HUES48 (cell line): ENCODE data around the gene PRKAR1B.
"Not testable (repeated sequence)": the region's sequence is repeated elsewhere in the genome, so short reads cannot be mapped to it uniquely, and the experiment has no call there.

Experiments
- H3K27ac ChIP-seq: one replicate; pipeline ENCODE4 v1.7.0; 2013; ENCODE audit warnings: low read depth, low read length, inconsistent platforms
- H3K27me3 ChIP-seq: 2 replicates; pipeline ENCODE4 v1.6.1; 2013; ENCODE audit warnings: mild to moderate bottlenecking, low read length; ENCODE audit not compliant: control insufficient read depth, insufficient read depth
- H3K36me3 ChIP-seq: 2 replicates; pipeline ENCODE4 v1.6.1; 2013; ENCODE audit warnings: low read length; ENCODE audit not compliant: control insufficient read depth, insufficient read depth
- H3K4me1 ChIP-seq: 2 replicates; pipeline ENCODE4 v1.6.1; 2013; ENCODE audit warnings: mild to moderate bottlenecking, low read length; ENCODE audit not compliant: control insufficient read depth, insufficient read depth
- H3K4me3 ChIP-seq: 2 replicates; pipeline ENCODE4 v1.5.1; 2013; ENCODE audit warnings: mild to moderate bottlenecking, low read depth, low read length
- H3K9ac ChIP-seq: 2 replicates; pipeline ENCODE4 v1.6.1; 2013; ENCODE audit warnings: mild to moderate bottlenecking, low read depth, low read length, moderate library complexity
- H3K9me3 ChIP-seq: 2 replicates; pipeline ENCODE4 v1.6.1; 2013; ENCODE audit warnings: low read length; ENCODE audit not compliant: control insufficient read depth, insufficient read depth

The PRKAR1B gene

DNA sequence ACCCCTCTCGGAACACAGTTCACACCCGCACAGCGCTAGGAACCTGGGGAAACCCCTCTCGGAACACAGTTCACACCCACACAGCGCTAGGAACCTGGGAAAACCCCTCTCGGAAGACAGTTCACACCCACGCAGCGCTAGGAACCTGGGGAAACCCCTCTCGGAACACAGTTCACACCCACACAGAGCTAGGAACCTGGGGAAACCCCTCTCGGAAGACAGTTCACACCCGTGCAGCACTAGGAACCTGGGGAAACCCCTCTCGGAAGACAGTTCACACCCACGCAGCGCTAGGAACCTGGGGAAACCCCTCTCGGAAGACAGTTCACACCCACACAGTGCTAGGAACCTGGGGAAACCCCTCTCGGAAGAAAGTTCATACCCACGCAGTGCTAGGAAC, 74.9 kb downstream of the PRKAR1B start:
- not testable (repeated sequence) for H3K27me3 ChIP-seq, H3K4me3 ChIP-seq, H3K4me1 ChIP-seq, H3K9ac ChIP-seq, H3K27ac ChIP-seq
- H3K36me3 ChIP-seq: peaks cover 10% of the 10 kb centered on the region
- peaks cover 23% of the 10 kb centered on the region for H3K9me3 ChIP-seq

DNA sequence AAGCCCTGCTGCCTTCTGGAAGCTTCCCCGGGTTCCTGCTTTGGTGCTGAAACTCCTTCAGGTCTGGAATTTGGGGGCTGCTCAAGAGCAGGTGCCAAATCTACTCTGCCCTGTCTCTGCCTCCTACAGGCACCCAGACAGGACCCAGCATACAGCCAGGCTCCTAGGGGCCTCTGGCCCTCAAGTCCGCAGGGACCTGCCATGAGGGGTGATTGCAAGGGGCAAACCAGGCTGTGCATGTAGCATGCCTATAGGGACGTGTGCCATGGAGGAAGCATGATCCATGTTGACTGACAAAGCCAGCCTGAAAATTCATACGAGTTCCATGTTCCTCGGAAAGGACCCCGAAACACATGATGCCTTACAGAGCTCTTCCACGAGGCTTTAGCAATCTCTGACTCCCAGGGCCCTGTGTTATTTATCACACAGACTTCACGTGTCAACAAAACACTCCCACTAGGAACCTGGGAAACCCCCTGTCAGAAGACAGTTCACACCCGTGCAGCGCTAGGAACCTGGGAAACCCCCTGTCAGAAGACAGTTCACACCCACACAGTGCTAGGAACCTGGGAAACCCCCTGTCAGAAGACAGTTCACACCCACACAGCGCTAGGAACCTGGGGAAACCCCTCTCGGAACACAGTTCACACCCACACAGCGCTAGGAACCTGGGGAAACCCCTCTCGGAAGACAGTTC, 75.9 kb downstream of the PRKAR1B start:
- no peaks in the 10 kb centered on the region for H3K4me1 ChIP-seq
- H3K27me3 ChIP-seq: no peaks in the 10 kb centered on the region
- peaks cover 3% of the 10 kb centered on the region for H3K36me3 ChIP-seq
- H3K27ac ChIP-seq: no peak overlapping the region
- no peak overlapping the region for H3K4me3 ChIP-seq
- no peak overlapping the region for H3K9ac ChIP-seq
- H3K9me3 ChIP-seq: peaks cover 23% of the 10 kb centered on the region

DNA sequence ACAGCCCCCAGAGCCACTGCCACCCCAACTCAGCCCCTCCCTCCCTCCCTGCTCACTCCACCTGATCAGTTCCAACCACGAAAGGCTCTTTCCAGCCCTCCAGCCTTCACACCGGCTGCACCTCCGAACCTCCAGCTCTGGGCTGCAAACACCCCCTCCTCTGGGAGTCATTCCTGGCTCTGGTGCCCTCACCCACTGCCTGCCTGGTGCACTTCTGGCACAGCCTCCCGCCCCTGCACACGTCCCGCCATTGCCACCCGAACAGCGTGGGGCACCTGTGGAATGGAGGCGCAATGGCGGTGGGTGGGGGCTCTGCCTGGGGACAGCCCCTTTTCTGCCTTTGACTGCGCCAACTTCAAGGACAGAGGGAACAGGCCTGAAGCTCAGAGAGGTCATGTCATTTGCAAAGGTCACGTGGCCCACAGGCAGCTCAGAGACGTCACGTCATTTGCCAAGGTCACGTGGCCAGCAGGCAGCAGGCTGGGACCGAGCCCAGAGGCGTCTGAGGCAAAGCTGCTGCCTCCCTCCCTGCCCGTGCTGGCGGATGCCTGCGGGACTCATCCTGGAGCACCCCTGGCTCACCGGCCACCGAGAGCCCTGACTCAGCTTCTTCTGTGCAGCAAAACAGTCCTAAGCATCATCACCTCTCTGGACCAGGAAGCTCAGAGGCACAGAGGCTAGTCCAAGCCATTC, 76.6 kb downstream of the PRKAR1B start:
- no peak overlapping the region for H3K4me3 ChIP-seq
- no peaks in the 10 kb centered on the region for H3K36me3 ChIP-seq
- no peaks in the 10 kb centered on the region for H3K27me3 ChIP-seq
- H3K27ac ChIP-seq: no peak overlapping the region
- no peaks in the 10 kb centered on the region for H3K4me1 ChIP-seq
- no peak overlapping the region for H3K9ac ChIP-seq
- peaks cover 23% of the 10 kb centered on the region for H3K9me3 ChIP-seq

DNA sequence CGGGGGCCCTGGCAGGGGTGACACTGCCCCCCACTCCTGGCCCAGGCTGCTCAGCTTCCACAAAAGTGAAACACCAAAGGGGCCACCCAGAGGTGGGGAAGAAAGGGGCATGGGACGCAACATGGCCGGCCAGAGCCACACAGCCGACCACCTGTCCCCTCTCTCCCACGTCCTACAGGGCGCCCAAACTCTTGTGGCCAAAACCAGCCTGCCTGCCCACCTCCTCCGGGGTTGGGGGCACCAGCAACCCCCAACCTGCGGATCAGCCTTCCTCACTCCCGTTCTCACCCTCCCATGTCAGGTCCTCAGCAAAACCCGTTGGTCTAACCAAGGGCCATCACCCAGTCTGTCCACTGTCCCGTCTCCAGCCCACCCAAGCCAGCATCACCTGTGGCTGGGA, 80.1 kb downstream of the PRKAR1B start:
- Histone ChIP-seq H3K27ac (no peak overlapping the region), H3K27me3 (no peaks in the 10 kb centered on the region), H3K36me3 (no peaks in the 10 kb centered on the region), H3K9me3 (no peaks in the 10 kb centered on the region; the same call in 1 of the 2 replicates), H3K4me3 (no peak overlapping the region), H3K4me1 (no peaks in the 10 kb centered on the region), H3K9ac (no peak overlapping the region)

DNA sequence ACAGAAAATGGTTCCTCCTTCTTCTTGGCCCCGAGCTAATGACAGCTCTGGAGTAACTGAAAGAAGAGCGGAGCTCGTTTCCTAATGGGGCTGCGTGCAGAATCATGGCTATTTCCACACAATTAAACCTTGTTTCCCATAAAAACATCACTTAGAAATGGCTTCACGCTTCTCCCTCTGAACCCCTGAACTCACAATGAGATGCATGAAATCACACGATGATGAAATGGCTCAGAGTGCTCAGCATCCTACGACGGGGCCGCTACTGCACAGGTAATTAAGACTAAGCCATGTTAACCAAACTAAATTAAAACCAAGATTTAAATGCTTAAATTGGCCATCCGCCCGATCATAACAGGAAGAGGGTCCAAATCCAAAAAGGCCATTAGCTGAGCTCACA, 80.6 kb downstream of the PRKAR1B start:
- no peak overlapping the region for H3K4me3 ChIP-seq
- H3K36me3 ChIP-seq: no peaks in the 10 kb centered on the region
- H3K9ac ChIP-seq: no peak overlapping the region
- H3K9me3 ChIP-seq: no peaks in the 10 kb centered on the region; the same call in 1 of the 2 replicates
- no peaks in the 10 kb centered on the region for H3K27me3 ChIP-seq
- no peaks in the 10 kb centered on the region for H3K4me1 ChIP-seq
- H3K27ac ChIP-seq: no peak overlapping the region

GRCh38 chr7:645606-646005, 81.5 kb downstream of the PRKAR1B start:
- no peak overlapping the region for H3K4me3 ChIP-seq
- no peaks in the 10 kb centered on the region for H3K27me3 ChIP-seq
- no peaks in the 10 kb centered on the region for H3K4me1 ChIP-seq
- no peaks in the 10 kb centered on the region; the same call in 1 of the 2 replicates for H3K9me3 ChIP-seq
- H3K27ac ChIP-seq: no peak overlapping the region
- H3K9ac ChIP-seq: no peak overlapping the region
- no peaks in the 10 kb centered on the region for H3K36me3 ChIP-seq

DNA sequence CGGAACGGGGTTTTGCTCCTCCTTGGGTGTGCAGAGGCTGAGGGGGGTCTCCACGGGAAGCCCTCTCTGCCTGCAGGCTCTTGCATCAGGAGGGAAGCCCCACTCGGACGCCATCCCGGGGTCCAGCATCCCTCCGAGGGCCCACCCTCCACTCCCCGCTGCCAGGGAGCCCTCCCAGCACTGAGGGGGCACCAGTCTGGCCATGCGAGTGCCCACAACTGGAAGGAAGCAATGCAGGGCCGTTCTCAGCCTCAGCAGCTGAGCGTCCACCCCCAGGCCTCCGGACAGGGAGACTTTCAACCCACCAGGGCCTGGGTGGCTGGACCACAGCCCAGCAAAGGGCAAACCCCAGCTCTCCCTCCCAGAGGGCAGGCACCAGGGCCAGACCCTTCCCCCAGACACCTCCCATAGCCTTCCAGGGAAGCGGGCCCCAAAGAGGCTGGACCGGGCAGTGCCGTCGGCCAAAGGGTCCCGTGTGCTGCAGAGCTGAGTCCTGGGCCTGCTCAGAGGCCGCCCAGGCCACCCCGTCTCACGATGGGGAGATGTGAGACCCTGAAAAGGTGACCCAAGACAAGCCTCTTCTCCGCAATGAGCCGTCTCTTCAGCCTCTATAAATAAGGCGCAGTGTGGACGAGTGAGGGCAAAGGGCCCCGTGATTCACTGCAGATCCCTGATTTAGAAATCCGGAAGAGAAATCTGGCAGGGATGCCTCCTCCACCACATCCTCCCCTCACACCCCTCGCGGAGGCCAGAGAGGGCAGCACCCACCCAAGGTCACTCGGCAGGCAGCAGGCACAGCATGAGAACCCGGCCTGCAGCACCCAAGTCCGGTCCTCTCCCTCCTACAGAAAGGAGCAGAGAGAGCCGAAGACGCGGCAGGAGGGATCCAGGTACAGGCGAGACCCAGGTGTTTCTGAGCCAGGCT, 82.4 kb downstream of the PRKAR1B start:
- Histone ChIP-seq H3K27ac (no peak overlapping the region), H3K4me1 (no peaks in the 10 kb centered on the region), H3K36me3 (no peaks in the 10 kb centered on the region), H3K9me3 (no peaks in the 10 kb centered on the region; the same call in 1 of the 2 replicates), H3K27me3 (no peaks in the 10 kb centered on the region), H3K9ac (no peak overlapping the region), H3K4me3 (no peak overlapping the region)

DNA sequence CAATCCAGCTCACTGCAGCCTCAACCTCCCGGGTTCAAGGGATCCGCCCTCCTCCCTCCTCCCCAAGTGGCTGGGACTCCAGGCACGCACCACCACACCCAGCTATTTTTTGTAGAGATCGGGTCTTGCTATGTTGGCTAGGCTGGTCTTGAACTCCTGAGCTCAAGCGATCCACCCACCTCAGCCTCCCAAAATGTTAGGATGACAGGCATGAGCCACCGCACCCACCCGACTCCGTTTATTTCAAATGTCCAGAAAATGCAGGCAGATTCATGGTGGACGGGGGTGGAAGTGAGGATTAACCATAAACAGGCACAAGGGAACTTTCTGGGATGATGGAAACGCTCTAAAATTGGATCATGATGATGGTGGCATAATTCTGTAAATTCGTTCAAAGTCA, 85.1 kb downstream of the PRKAR1B start:
- H3K4me1 ChIP-seq: no peaks in the 10 kb centered on the region

GRCh38 chr7:641269-641671, 85.8 kb downstream of the PRKAR1B start:
- H3K27ac ChIP-seq: no peak overlapping the region

More for the DNA sequence above, 85.1 kb downstream of the PRKAR1B start:
- Histone ChIP-seq H3K36me3 (no peaks in the 10 kb centered on the region), H3K9ac (no peak overlapping the region), H3K27ac (no peak overlapping the region), H3K9me3 (no peaks in the 10 kb centered on the region; the same call in 1 of the 2 replicates), H3K4me3 (no peak overlapping the region), H3K27me3 (no peaks in the 10 kb centered on the region)

GRCh38 chr7:638256-639011, 88.6 kb downstream of the PRKAR1B start:
- Histone ChIP-seq H3K27ac (no peak overlapping the region), H3K27me3 (no peaks in the 10 kb centered on the region), H3K36me3 (no peaks in the 10 kb centered on the region), H3K4me3 (no peak overlapping the region), H3K4me1 (no peaks in the 10 kb centered on the region), H3K9me3 (no peaks in the 10 kb centered on the region), H3K9ac (no peak overlapping the region)

More at GRCh38 chr7:641269-641671, 85.8 kb downstream of the PRKAR1B start:
- Histone ChIP-seq H3K4me1 (no peaks in the 10 kb centered on the region), H3K9me3 (no peaks in the 10 kb centered on the region; the same call in 1 of the 2 replicates), H3K9ac (no peak overlapping the region), H3K36me3 (no peaks in the 10 kb centered on the region), H3K27me3 (no peaks in the 10 kb centered on the region), H3K4me3 (no peak overlapping the region)
